ENCODE data around the gene RNF186. TPM values are rescaled to one million over a fixed set of nuclear protein-coding genes. Genes with fewer than 3 reads are reported as not detected.

RNF186 gene
- total RNA-seq: not detected

GRCh38 chr1:19814681-19815503 is at the start of gene RNF186:
Gene RNF186, minus strand, starts transcription at chr1:19815283. Its CDS starts 182 bp downstream, at chr1:19815101.
- no peak for DNase-seq (ENCODE audit: low spot score in 2 of 2)
- WGBS, 2 donors: 83 to 93% methylated on average over 11 to 16 of the region's 22 CpGs
- H3K4me1 ChIP-seq: no peaks in the 10 kb centered on the region
- H3K27ac ChIP-seq: peak within 1 kb of the TSS in 1 of 4 donors; percentile 56
- H3K27me3 ChIP-seq: no peaks in the 10 kb centered on the region
- H3K4me3 ChIP-seq: no peak within 1 kb of the TSS
- no peaks in the 10 kb centered on the region for H3K9me3 ChIP-seq
- no peaks in the 10 kb centered on the region for H3K36me3 ChIP-seq
- TF ChIP-seq CTCF (IDR thresholded peaks at IDR 0.05): no peak
- no peak for TF ChIP-seq POLR2A (IDR thresholded peaks at IDR 0.05)
- TF ChIP-seq EP300 (IDR thresholded peaks at IDR 0.05): no peak

GRCh38 chr1:19864570-19865160 is 49.6 kb upstream of the RNF186 start:
- peaks cover 0 to 19% (median 0%) of the 10 kb centered on the region in 4 donors for H3K9me3 ChIP-seq
- H3K4me3 ChIP-seq: no peak overlapping the region
- no peak for DNase-seq (ENCODE audit: low spot score in 2 of 2)
- no peak overlapping the region for H3K27ac ChIP-seq
- no peaks in the 10 kb centered on the region for H3K27me3 ChIP-seq
- TF ChIP-seq CTCF (IDR thresholded peaks at IDR 0.05): no peak
- H3K36me3 ChIP-seq: no peaks in the 10 kb centered on the region
- no peaks in the 10 kb centered on the region for H3K4me1 ChIP-seq
- 88 to 97% methylated on average over 1 of the region's 1 CpG for WGBS, 2 donors

- no peak for TF ChIP-seq POLR2A (IDR thresholded peaks at IDR 0.05)
- no peak for TF ChIP-seq EP300 (IDR thresholded peaks at IDR 0.05)
- no peak for TF ChIP-seq CTCF (IDR thresholded peaks at IDR 0.05)
- H3K27ac ChIP-seq: no peak overlapping the region
- H3K9me3 ChIP-seq: peaks cover 0 to 19% (median 0%) of the 10 kb centered on the region in 4 donors
- WGBS, 2 donors: 85 to 88% methylated on average over 3 of the region's 3 CpGs
- no peaks in the 10 kb centered on the region for H3K4me1 ChIP-seq
- H3K4me3 ChIP-seq: no peak overlapping the region
- no peak for DNase-seq (ENCODE audit: low spot score in 2 of 2)
- no peaks in the 10 kb centered on the region for H3K36me3 ChIP-seq
- H3K27me3 ChIP-seq: no peaks in the 10 kb centered on the region
Observed at GRCh38 chr1:19862944-19863343, 47.9 kb upstream of the RNF186 start.

GRCh38 chr1:19861842-19862530 is 46.9 kb upstream of the RNF186 start:
- TF ChIP-seq POLR2A (IDR thresholded peaks at IDR 0.05) (no peak), CTCF (IDR thresholded peaks at IDR 0.05) (no peak), EP300 (IDR thresholded peaks at IDR 0.05) (no peak)
- no peaks in the 10 kb centered on the region for H3K36me3 ChIP-seq
- DNase-seq (ENCODE audit: low spot score in 2 of 2): no peak
- WGBS, 2 donors: 81 to 83% methylated on average over 1 of the region's 1 CpG
- H3K9me3 ChIP-seq: peaks cover 0 to 19% (median 0%) of the 10 kb centered on the region in 4 donors
- H3K4me3 ChIP-seq: no peak overlapping the region
- H3K27me3 ChIP-seq: no peaks in the 10 kb centered on the region
- H3K4me1 ChIP-seq: no peaks in the 10 kb centered on the region
- H3K27ac ChIP-seq: no peak overlapping the region

GRCh38 chr1:19861034-19861433 is 46.0 kb upstream of the RNF186 start:
- no peak for DNase-seq (ENCODE audit: low spot score in 2 of 2)
- 54 to 58% methylated on average over 2 of the region's 2 CpGs for WGBS, 2 donors
- Histone ChIP-seq H3K4me1 (no peaks in the 10 kb centered on the region), H3K36me3 (no peaks in the 10 kb centered on the region), H3K4me3 (no peak overlapping the region), H3K27ac (no peak overlapping the region), H3K9me3 (peaks cover 0 to 19% (median 0%) of the 10 kb centered on the region in 4 donors), H3K27me3 (no peaks in the 10 kb centered on the region)
- TF ChIP-seq POLR2A (IDR thresholded peaks at IDR 0.05): no peak
- TF ChIP-seq CTCF (IDR thresholded peaks at IDR 0.05): no peak
- no peak for TF ChIP-seq EP300 (IDR thresholded peaks at IDR 0.05)

All from tibial nerve (tissue), 4 donors.